Measurements from ENCODE around the gene CD81.

The CD81 gene

DNA sequence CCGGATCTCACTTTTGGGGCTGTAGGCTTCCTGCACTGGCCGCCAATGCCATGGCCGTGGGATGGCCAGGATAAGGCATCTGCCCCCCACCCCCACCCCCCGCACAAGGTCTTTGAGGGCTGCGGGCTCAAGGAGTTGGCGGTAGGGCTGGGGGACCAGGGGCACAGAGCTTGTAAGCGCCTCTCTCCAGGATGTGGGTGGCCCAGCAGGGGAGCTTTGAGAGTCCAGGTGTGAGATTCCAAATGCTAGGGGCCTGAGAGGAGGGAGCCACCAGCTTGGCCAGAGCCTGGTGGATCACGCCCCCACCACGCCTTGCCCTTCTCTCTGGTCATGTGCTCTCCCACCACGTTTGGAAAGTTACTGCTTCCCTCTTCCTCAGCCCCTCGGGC is 5.0 kb downstream of the CD81 start:
- no peak overlapping the region for H3K4me3 ChIP-seq (ENCODE audit: low read depth, low read length)
- no peak for DNase-seq (ENCODE audit: low read depth)
- TF ChIP-seq, protein P1, sequence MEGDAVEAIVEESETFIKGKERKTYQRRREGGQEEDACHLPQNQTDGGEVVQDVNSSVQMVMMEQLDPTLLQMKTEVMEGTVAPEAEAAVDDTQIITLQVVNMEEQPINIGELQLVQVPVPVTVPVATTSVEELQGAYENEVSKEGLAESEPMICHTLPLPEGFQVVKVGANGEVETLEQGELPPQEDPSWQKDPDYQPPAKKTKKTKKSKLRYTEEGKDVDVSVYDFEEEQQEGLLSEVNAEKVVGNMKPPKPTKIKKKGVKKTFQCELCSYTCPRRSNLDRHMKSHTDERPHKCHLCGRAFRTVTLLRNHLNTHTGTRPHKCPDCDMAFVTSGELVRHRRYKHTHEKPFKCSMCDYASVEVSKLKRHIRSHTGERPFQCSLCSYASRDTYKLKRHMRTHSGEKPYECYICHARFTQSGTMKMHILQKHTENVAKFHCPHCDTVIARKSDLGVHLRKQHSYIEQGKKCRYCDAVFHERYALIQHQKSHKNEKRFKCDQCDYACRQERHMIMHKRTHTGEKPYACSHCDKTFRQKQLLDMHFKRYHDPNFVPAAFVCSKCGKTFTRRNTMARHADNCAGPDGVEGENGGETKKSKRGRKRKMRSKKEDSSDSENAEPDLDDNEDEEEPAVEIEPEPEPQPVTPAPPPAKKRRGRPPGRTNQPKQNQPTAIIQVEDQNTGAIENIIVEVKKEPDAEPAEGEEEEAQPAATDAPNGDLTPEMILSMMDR (IDR thresholded peaks at IDR 0.05; ENCODE audit: control insufficient read depth, extremely low read depth, insufficient read depth), result no peak

DNA sequence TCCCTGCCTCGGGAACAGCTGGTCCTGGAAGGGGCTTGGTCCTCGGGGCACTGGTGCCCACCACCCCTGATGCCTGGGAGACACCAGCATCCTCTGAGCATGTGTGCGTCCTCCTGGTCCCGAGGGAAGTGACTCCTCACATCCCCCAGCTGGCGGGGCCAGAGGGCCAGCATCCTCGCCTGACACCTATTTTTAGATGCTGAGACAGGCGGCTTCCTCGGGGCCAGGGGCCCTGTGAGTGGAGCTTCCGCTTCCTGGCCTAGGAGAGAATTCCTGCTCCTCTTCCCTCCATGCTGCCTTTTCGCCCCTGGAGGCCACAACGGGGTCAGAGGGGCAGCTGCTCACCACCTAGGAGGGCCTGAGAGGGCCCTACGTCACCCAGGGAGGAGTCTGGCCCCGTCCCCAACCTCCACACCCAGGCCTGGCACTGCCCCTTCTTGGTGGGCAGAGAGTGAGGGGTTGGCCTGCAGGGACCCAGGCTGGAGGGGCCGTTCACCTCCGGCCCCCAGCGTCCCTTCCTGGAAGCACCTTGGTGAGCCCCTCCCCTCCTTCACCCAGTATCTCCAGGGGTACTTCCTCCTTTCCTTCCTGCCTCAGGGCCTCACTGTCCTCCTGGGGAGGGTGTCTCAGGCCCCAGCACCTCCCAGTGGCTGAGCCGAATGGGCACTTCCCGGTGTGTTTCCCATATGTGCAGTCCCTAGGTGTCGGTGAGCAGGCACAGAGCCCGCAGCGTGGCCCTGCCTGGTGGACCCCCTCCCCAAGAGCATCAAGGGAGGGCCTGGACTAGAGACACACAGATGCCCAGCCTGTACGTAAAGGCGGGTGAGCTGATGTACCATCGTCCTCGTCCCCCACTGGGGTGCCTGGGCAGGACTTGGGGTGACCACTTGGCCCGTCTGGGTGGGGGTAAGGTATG is 6.1 kb downstream of the CD81 start:
- H3K4me3 ChIP-seq (ENCODE audit: low read depth, low read length), result no peak overlapping the region
- DNase-seq (ENCODE audit: low read depth), result no peak
- TF ChIP-seq, protein P1 (IDR thresholded peaks at IDR 0.05; ENCODE audit: control insufficient read depth, extremely low read depth, insufficient read depth), result no peak

DNA sequence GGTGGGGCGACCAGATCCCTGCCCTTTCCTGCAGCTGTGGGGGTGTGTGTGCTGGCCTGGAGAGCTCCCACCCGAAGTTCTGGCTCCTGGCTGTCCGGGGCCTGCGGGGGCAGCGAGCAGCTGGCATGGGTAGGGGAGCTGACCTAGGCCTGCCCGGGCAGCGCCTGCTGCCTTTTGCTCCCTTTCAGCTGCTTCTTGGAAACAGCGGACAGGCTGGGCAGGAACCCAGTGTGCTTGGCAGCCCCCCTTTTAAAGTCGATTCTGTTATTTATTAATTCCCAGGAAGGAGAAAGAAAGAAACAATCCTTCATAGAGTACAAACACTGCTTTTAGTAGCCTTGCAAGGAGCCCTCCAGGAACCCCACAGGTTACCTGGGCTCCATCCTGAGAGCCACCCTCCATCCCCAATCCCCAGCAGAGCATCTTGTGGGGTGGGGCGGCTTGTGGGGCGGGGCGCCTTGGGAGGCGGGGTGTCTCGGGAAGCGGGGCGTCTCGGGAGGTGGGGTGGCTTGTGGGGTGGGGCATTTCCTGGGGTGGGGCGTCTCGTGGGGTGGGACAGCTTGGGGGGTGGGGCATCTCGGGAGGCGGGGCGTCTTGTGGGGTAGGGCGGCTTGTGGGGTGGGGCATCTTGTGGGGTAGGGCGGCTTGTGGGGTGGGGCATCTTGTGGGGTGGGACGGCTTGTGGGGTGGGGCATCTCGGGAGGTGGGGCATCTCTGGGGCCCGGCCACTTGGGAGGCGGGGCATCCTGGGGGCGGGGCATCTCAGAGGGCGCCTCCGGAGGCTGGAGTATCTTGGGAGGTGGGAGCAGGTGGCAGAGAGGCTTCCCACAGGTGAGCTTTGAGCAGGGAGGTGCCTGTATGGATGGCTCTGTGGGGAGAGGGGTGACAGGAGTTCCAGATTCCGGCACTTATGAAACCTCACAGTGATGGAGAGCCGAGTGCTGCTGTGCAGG is 7.0 kb downstream of the CD81 start:
- TF ChIP-seq, protein P1 (IDR thresholded peaks at IDR 0.05; ENCODE audit: control insufficient read depth, extremely low read depth, insufficient read depth), result no peak
- no peak for DNase-seq (ENCODE audit: low read depth)

DNA sequence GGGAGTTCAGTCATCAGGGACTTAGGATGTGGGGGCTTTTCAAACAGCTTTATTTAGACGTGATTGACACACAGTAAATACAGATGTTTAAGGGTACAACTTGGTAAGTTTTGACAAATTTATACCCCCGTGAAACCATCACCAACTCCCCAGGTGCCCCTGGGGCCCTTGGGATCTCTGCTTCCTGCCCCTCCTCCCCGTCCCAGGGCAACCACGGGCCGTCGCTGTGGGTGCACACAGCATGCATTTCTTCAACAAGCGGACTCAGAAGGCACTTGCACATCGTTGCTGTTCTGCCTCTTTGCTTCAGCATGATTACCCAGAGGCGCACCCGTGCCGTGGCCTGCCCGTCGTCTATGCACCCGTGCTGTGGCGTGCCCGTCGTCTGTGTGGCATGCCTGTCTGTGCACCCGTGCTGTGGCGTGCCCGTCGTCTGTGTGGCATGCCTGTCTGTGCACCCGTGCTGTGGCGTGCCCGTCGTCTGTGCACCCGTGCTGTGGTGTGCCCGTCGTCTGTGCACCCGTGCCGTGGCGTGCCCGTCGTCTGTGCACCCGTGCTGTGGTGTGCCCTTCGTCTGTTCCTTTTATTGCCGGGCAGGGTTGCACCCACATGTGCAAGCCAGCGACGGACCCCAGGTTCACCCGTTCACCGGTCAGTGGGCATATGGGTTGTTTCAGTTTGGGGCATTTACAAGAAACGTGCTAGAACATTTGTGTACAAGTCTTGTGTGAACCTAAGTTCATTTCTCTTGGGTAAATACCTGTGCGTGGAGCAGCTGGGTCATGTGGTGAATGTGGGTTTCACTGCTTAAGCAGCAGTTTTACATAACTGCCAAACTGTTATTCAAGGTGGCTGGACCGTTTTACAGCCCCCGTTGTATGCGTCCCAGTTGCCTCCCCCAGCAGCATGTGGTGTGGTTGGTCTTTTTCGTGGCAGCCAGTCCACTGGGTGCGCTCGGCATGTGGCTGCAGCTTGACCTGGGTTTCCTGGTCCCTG is 8.3 kb downstream of the CD81 start:
- no peak for DNase-seq (ENCODE audit: low read depth)
- TF ChIP-seq, protein P1 (IDR thresholded peaks at IDR 0.05; ENCODE audit: control insufficient read depth, extremely low read depth, insufficient read depth), result no peak
- H3K4me3 ChIP-seq (ENCODE audit: low read depth, low read length), result no peak overlapping the region

More for the DNA sequence above, 7.0 kb downstream of the CD81 start:
- H3K4me3 ChIP-seq (ENCODE audit: low read depth, low read length), result no peak overlapping the region

DNA sequence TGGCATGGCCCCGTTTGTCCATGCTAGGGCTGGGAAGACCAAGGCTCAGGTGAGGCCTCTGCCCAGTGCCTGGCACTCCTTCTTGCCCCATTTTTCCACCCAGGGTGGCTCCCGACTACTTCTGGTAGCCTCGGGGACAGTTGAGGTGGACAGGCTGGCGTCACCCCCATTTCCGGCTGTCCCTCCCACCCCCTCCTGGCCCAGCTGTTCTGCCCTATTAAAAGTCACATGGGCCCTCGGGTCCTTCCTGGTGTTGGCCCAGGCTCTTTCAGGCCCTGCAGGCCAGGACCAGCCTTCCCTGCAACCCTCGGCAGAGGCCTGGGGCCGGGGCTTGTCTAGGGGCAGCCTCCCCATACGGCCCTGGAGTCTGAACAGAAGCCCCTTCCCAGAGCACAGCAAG is 9.5 kb downstream of the CD81 start:
- no peak for DNase-seq (ENCODE audit: low read depth)
- TF ChIP-seq, protein P1 (IDR thresholded peaks at IDR 0.05; ENCODE audit: control insufficient read depth, extremely low read depth, insufficient read depth), result no peak
- H3K4me3 ChIP-seq (ENCODE audit: low read depth, low read length), result no peak overlapping the region

Measured in LNCaP clone FGC (cell line).